Mesenchymal stem cell (in vitro differentiated cells and primary cell): ENCODE data around the gene ESD.
"Not testable (repeated sequence)": the region's sequence is repeated elsewhere in the genome, so short reads cannot be mapped to it uniquely, and the experiment has no call there.

Experiments
- DNase-seq: peaks from one replicate; pipeline ENCODE4 v3.0.0-alpha.2; 2013
- H2AFZ ChIP-seq: one replicate; pipeline ENCODE4 v1.6.1; 2013; ENCODE audit warnings: low read depth, mild to moderate bottlenecking, control low read depth, inconsistent platforms, low read length, moderate library complexity
- H2AK5ac ChIP-seq: 2 replicates; pipeline ENCODE4 v1.6.1; 2013; ENCODE audit warnings: low read length, moderate library complexity, mild to moderate bottlenecking, inconsistent platforms; ENCODE audit not compliant: severe bottlenecking
- H2BK120ac ChIP-seq: one replicate; pipeline ENCODE4 v1.6.1; 2013; ENCODE audit warnings: low read depth, mild to moderate bottlenecking, inconsistent platforms, low read length, moderate library complexity
- H2BK12ac ChIP-seq, 2 experiments: one replicate each; pipeline ENCODE4 v1.6.1; 2013; ENCODE audit warnings: inconsistent platforms in 2 of 2, low read length in 2 of 2, mild to moderate bottlenecking in 2 of 2, moderate library complexity in 2 of 2, control low read depth in 1 of 2
- H2BK15ac ChIP-seq: one replicate; pipeline ENCODE4 v1.6.1; 2013; ENCODE audit warnings: mild to moderate bottlenecking, low read depth, inconsistent platforms; ENCODE audit not compliant: poor library complexity, severe bottlenecking
- H2BK5ac ChIP-seq: 2 replicates; pipeline ENCODE4 v1.6.1; 2013; ENCODE audit warnings: low read depth, mild to moderate bottlenecking, low read length, control low read depth, inconsistent platforms; ENCODE audit not compliant: poor library complexity, severe bottlenecking
- H3K14ac ChIP-seq, 2 experiments: one replicate each; pipeline ENCODE4 v1.6.1; 2013; ENCODE audit warnings: inconsistent platforms in 2 of 2, low read length in 2 of 2, control low read depth in 1 of 2, mild to moderate bottlenecking in 1 of 2, moderate library complexity in 1 of 2
- H3K18ac ChIP-seq, 2 experiments: one replicate each; pipeline ENCODE4 v1.6.1; 2013; ENCODE audit warnings: inconsistent platforms in 2 of 2, low read length in 2 of 2, control low read depth in 1 of 2, low read depth in 1 of 2, mild to moderate bottlenecking in 1 of 2
- H3K23ac ChIP-seq, 2 experiments: one replicate each; pipeline ENCODE4 v1.6.1; 2013; ENCODE audit warnings: inconsistent platforms in 2 of 2, low read length in 2 of 2, mild to moderate bottlenecking in 2 of 2, moderate library complexity in 2 of 2, control low read depth in 1 of 2
- H3K27ac ChIP-seq: 2 replicates; pipeline ENCODE4 v1.5.1; 2013; ENCODE audit warnings: mild to moderate bottlenecking, moderate library complexity, low read length, control low read depth, inconsistent platforms; ENCODE audit not compliant: poor library complexity, severe bottlenecking
- H3K27me3 ChIP-seq, 2 experiments: 2 replicates each; pipeline versions ENCODE4 v1.6.1 to v1.7.0; 2013; ENCODE audit warnings: low read length in 2 of 2, mild to moderate bottlenecking in 2 of 2, moderate library complexity in 2 of 2, control low read depth in 1 of 2, inconsistent platforms in 1 of 2; ENCODE audit not compliant: control insufficient read depth in 1 of 2, insufficient read depth in 1 of 2
- H3K36me3 ChIP-seq, 2 experiments: 2 replicates each; pipeline versions ENCODE4 v1.6.1 to v1.7.0; 2013; ENCODE audit warnings: low read length in 2 of 2, control low read depth in 1 of 2, inconsistent platforms in 1 of 2, low read depth in 1 of 2, mild to moderate bottlenecking in 1 of 2; ENCODE audit not compliant: insufficient read depth in 2 of 2, control insufficient read depth in 1 of 2
- H3K4ac ChIP-seq, 2 experiments: one replicate each; pipeline ENCODE4 v1.6.1; 2013; ENCODE audit warnings: inconsistent platforms in 2 of 2, low read length in 2 of 2, mild to moderate bottlenecking in 2 of 2, moderate library complexity in 2 of 2, control low read depth in 1 of 2, low read depth in 1 of 2
- H3K4me1 ChIP-seq: 2 replicates; pipeline ENCODE4 v1.6.1; 2013; ENCODE audit warnings: low read depth, low read length, control low read depth; ENCODE audit not compliant: control insufficient read depth, insufficient read depth
- H3K4me2 ChIP-seq: 2 replicates; pipeline ENCODE4 v1.6.1; 2013; ENCODE audit warnings: low read length, mild to moderate bottlenecking, inconsistent platforms; ENCODE audit not compliant: poor library complexity, severe bottlenecking
- H3K4me3 ChIP-seq, 2 experiments: 2 replicates each; pipeline versions ENCODE4 v1.5.1 to v1.7.0; 2013; ENCODE audit warnings: low read length in 2 of 2, mild to moderate bottlenecking in 2 of 2, control low read depth in 1 of 2, low read depth in 1 of 2; ENCODE audit not compliant: insufficient read depth in 1 of 2
- H3K79me1 ChIP-seq: replicated peaks from 2 replicates; pipeline ENCODE4 v1.6.1; 2013; ENCODE audit warnings: mild to moderate bottlenecking, control low read depth, low read length, inconsistent platforms; ENCODE audit not compliant: poor library complexity, severe bottlenecking
- H3K9ac ChIP-seq: 2 replicates; pipeline ENCODE4 v1.7.0; 2013; ENCODE audit warnings: mild to moderate bottlenecking, low read length, moderate library complexity
- H3K9me3 ChIP-seq: 2 replicates; pipeline ENCODE4 v1.7.0; 2013; ENCODE audit warnings: mild to moderate bottlenecking, low read length; ENCODE audit not compliant: control insufficient read depth
- H4K8ac ChIP-seq: one replicate; pipeline ENCODE4 v1.6.1; 2013; ENCODE audit warnings: inconsistent platforms, mild to moderate bottlenecking, low read length, moderate library complexity
- H4K91ac ChIP-seq: one replicate; pipeline ENCODE4 v1.6.1; 2013; ENCODE audit warnings: mild to moderate bottlenecking, low read length, inconsistent platforms
- WGBS: methylation state at CpG from one replicate; pipeline ENCODE4 v1.1.7; 2013; ENCODE audit warnings: mixed read lengths; 5-methylcytosine and 5-hydroxymethylcytosine counted together

The ESD gene

DNA sequence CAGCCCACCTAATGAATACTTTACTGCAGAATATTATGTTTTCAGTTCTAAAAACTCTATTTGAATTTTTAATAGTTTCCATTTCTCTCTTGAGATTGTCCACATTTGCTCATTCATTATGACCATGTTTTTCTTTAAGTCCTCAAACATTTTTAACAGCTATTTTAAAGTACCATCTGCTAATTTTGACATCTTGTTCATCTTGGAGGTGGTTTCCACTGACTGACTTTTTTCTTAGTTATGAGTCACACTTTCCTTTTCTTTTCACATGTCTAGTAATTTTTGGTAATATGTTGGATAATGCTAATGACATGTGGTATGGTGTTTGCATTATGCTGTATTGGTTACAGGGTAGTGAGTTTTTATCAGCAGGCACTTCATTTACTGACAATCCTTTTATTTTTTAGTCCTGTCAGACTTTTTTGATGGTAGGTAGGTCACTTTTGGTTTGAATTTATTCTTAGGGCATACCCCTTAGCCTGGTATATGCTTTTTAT is 15.4 kb upstream of the ESD start:
- no peak for DNase-seq
- Histone ChIP-seq H2AK5ac (no peak overlapping the region), H3K18ac (no peak overlapping the region), H4K8ac (no peak overlapping the region), H3K36me3 (no peaks in the 10 kb centered on the region), H2AFZ (no peak overlapping the region), H3K79me1 (no peaks in the 10 kb centered on the region), H3K4me3 (no peak overlapping the region), H3K27me3 (no peaks in the 10 kb centered on the region), H3K9ac (no peak overlapping the region), H4K91ac (no peak overlapping the region), H3K4ac (no peak overlapping the region), H3K9me3 (peaks cover 17% of the 10 kb centered on the region), H2BK120ac (no peak overlapping the region), H3K4me1 (no peaks in the 10 kb centered on the region), H3K14ac (no peak overlapping the region), H2BK5ac (no peak overlapping the region), H3K4me2 (no peak overlapping the region), H3K27ac (no peak overlapping the region), H2BK12ac (no peak overlapping the region), H3K23ac (no peak overlapping the region), H2BK15ac (no peak overlapping the region)

DNA sequence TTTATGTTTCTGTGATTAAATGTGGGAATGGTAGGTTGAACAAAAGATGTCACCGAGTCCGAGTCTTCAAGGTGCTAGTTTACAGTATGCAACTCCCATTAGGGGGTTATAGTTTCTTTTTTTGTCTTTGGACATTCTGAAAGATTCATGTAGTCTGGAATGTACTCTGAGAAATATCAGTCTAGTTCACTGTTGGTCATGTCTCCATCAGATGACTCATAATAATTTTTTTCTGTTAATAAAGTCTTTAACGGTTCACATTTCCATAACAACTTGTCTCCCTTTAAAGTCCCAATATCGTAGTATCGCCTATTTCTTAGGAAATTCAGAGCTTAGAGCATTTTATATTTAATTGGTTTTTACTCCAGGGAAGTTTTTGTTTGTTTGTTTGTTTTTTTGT is 13.5 kb upstream of the ESD start:
- no peak for DNase-seq
- Histone ChIP-seq H2AFZ (no peak overlapping the region), H3K79me1 (no peaks in the 10 kb centered on the region)

DNA sequence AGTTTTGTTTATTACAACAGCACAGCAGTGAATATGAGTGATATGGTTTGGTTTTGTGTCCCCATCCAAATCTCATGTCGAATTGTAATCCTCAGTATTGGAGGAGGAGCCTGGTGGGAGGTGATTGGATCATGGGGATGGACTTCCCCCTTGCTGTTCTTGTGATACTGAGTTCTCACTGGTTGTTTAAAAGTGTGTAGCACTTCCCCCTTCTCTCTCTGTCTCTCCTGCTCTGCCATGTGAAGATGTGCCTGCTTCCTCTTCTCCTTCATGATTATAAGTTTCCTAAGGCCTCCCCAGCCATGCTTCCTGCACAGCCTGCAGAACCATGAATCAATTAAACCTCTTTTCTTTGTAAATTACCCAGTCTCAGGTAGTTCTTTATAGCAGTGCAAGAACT is 8.0 kb upstream of the ESD start:
- H3K4ac ChIP-seq, DNase-seq, H2BK5ac ChIP-seq, H3K4me1 ChIP-seq, H3K14ac ChIP-seq, H4K91ac ChIP-seq, H3K23ac ChIP-seq, H3K27me3 ChIP-seq, H2BK12ac ChIP-seq, H4K8ac ChIP-seq, H3K79me1 ChIP-seq, H3K9me3 ChIP-seq, H3K18ac ChIP-seq, H3K4me3 ChIP-seq, H3K9ac ChIP-seq, H2AFZ ChIP-seq, H2BK120ac ChIP-seq, H2BK15ac ChIP-seq, H3K36me3 ChIP-seq, H3K4me2 ChIP-seq: not testable (repeated sequence)
- Histone ChIP-seq H2AK5ac (peak overlapping the region; percentile 78), H3K27ac (peak overlapping the region; percentile 95)
- 100% methylated on average over 1 of the region's 1 CpG for WGBS

More for the DNA sequence above, 13.5 kb upstream of the ESD start:
- Histone ChIP-seq H3K27ac (no peak overlapping the region), H3K18ac (no peak overlapping the region), H3K4ac (no peak overlapping the region), H2AK5ac (no peak overlapping the region), H3K9me3 (peaks cover 17% of the 10 kb centered on the region), H2BK12ac (no peak overlapping the region), H3K4me3 (peak overlapping the region in 1 of 2 experiments; percentile 23), H4K8ac (no peak overlapping the region), H3K23ac (no peak overlapping the region), H3K36me3 (no peaks in the 10 kb centered on the region), H2BK15ac (no peak overlapping the region), H2BK5ac (no peak overlapping the region), H3K4me1 (no peaks in the 10 kb centered on the region), H4K91ac (no peak overlapping the region), H3K27me3 (no peaks in the 10 kb centered on the region), H2BK120ac (no peak overlapping the region), H3K14ac (no peak overlapping the region), H3K9ac (no peak overlapping the region), H3K4me2 (no peak overlapping the region)
- WGBS: 97% methylated on average over 4 of the region's 5 CpGs

GRCh38 chr13:46804391-46804815 is 7.4 kb upstream of the ESD start:
- no peak overlapping the region for H3K14ac ChIP-seq
- H3K79me1 ChIP-seq: no peaks in the 10 kb centered on the region
- no peaks in the 10 kb centered on the region for H3K9me3 ChIP-seq
- peak overlapping the region; percentile 82 for H2BK5ac ChIP-seq
- H2BK15ac ChIP-seq: no peak overlapping the region
- no peaks in the 10 kb centered on the region for H3K4me1 ChIP-seq
- no peak overlapping the region for H3K4me3 ChIP-seq
- H2AFZ ChIP-seq: no peak overlapping the region
- no peak overlapping the region for H4K91ac ChIP-seq
- no peak overlapping the region for H2BK12ac ChIP-seq
- 17% methylated on average over 2 of the region's 3 CpGs for WGBS
- H3K18ac ChIP-seq: peak overlapping the region in 1 of 2 experiments; percentile 16
- DNase-seq: peak; percentile 78
- H3K9ac ChIP-seq: no peak overlapping the region
- no peaks in the 10 kb centered on the region for H3K36me3 ChIP-seq
- no peak overlapping the region for H4K8ac ChIP-seq
- no peaks in the 10 kb centered on the region for H3K27me3 ChIP-seq
- H3K27ac ChIP-seq: peak overlapping the region; percentile 95
- no peak overlapping the region for H2AK5ac ChIP-seq
- H3K23ac ChIP-seq: no peak overlapping the region
- no peak overlapping the region for H2BK120ac ChIP-seq
- no peak overlapping the region for H3K4ac ChIP-seq
- no peak overlapping the region for H3K4me2 ChIP-seq
